Measurements from ENCODE around the gene COA8. TPM values are rescaled to one million over a fixed set of nuclear protein-coding genes. Genes with fewer than 3 reads are reported as not detected.

Gene COA8
- total and polyA plus RNA-seq, 9 of the 15 experiments (the other 6 are each of a cell fraction or from before 2014, with no cell fraction given), result 5.0 to 35.3 (median 25.7) TPM

DNA sequence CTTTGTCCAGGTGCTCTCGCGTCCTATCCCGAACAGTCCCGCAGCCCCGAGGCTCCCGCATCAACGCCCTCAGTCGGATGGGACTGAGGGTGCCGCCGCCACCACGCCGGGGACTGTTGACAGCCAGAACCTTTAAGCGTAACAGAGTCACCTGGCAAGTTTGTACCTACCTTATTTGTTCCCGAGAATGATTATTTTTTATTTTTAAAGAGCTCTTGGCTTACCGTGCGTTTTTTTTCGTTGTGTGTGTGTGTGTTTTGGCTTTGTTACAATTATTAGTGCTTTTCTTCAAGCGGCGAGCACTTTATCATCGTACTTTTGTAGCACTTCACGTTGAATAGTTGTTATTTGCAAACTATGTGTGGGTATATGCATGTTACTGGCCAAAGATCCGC is 463 bp downstream of the COA8 start:
- TF ChIP-seq SAP30 (IDR thresholded peaks at IDR 0.05; ENCODE audit: borderline replicate concordance, insufficient read depth, low read depth, low read length, poor library complexity, severe bottlenecking), result peak; percentile 33
- no peak for TF ChIP-seq MAFF (IDR thresholded peaks at IDR 0.05; ENCODE audit: low read length)
- TF ChIP-seq PHF20 (IDR thresholded peaks at IDR 0.05; ENCODE audit: partially characterized antibody), result peak; percentile 0
- no peak for TF ChIP-seq HEY1 (CRISPR knock-in tag; IDR thresholded peaks at IDR 0.05; ENCODE audit: borderline replicate concordance)
- TF ChIP-seq PYGO2 (tag; IDR thresholded peaks at IDR 0.05), result no peak
- no peak for TF ChIP-seq XRCC3 (IDR thresholded peaks at IDR 0.05)
- TF ChIP-seq, protein P1, sequence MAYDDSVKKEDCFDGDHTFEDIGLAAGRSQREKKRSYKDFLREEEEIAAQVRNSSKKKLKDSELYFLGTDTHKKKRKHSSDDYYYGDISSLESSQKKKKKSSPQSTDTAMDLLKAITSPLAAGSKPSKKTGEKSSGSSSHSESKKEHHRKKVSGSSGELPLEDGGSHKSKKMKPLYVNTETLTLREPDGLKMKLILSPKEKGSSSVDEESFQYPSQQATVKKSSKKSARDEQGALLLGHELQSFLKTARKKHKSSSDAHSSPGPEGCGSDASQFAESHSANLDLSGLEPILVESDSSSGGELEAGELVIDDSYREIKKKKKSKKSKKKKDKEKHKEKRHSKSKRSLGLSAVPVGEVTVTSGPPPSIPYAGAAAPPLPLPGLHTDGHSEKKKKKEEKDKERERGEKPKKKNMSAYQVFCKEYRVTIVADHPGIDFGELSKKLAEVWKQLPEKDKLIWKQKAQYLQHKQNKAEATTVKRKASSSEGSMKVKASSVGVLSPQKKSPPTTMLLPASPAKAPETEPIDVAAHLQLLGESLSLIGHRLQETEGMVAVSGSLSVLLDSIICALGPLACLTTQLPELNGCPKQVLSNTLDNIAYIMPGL (CRISPR knock-in tag; IDR thresholded peaks at IDR 0.05), result 0 out of 2 replicates have a peak, but pooled peaks have one; percentile 15
- TF ChIP-seq CSDE1 (IDR thresholded peaks at IDR 0.05), result no peak
- no peak for TF ChIP-seq ZNF282 (CRISPR knock-in tag; IDR thresholded peaks at IDR 0.05)
- TF ChIP-seq, protein P2, sequence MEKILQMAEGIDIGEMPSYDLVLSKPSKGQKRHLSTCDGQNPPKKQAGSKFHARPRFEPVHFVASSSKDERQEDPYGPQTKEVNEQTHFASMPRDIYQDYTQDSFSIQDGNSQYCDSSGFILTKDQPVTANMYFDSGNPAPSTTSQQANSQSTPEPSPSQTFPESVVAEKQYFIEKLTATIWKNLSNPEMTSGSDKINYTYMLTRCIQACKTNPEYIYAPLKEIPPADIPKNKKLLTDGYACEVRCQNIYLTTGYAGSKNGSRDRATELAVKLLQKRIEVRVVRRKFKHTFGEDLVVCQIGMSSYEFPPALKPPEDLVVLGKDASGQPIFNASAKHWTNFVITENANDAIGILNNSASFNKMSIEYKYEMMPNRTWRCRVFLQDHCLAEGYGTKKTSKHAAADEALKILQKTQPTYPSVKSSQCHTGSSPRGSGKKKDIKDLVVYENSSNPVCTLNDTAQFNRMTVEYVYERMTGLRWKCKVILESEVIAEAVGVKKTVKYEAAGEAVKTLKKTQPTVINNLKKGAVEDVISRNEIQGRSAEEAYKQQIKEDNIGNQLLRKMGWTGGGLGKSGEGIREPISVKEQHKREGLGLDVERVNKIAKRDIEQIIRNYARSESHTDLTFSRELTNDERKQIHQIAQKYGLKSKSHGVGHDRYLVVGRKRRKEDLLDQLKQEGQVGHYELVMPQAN (IDR thresholded peaks at IDR 0.05; ENCODE audit: borderline replicate concordance), result peak; percentile 73; the same call in 1 of the 2 replicates
- no peak for TF ChIP-seq U2AF2 (optimal IDR thresholded peaks at IDR 0.05; ENCODE audit: low read depth, low read length)
- no peak for TF ChIP-seq MITF (IDR thresholded peaks at IDR 0.05)
- no peak for TF ChIP-seq RAD51 (IDR thresholded peaks at IDR 0.05; ENCODE audit: borderline replicate concordance, low read depth)
- no peak for TF ChIP-seq HDAC2 (IDR thresholded peaks at IDR 0.05)
- no peak for TF ChIP-seq ZNF121 (CRISPR knock-in tag; conservative IDR thresholded peaks at IDR 0.05)
- no peak for TF ChIP-seq MYC (IDR thresholded peaks at IDR 0.05; ENCODE audit: low read depth, low read length)
- TF ChIP-seq MYC (CRISPR knock-in tag; IDR thresholded peaks at IDR 0.05; ENCODE audit: borderline replicate concordance, low read depth), result 0 out of 2 replicates have a peak, but pooled peaks have one; percentile 20
- no peak for TF ChIP-seq RFX1 (IDR thresholded peaks at IDR 0.05)
- FAIRE-seq, result no peak
- CTCF ChIA-PET (ENCODE audit: low intra/inter-chr PET ratio), result interaction anchor here (0.9 kb wide), 1 partner anchor 16 kb away, joined by 3 read pairs; no protein-coding TSS in a partner anchor

More for the DNA sequence above, 463 bp downstream of the COA8 start:
- Histone ChIP-seq H3K27ac (ENCODE audit: extremely low read depth, low read depth, low read length) (peak overlapping the region; percentile 96), H3K9me3 (replicated peaks; ENCODE audit: control insufficient read depth, insufficient read depth, low read depth, low read length) (no peaks in the 10 kb centered on the region), H3K27me3 (ENCODE audit: control insufficient read depth in 2 of 2, insufficient read depth in 2 of 2, low read length in 2 of 2) (no peaks in the 10 kb centered on the region), H3K79me2 (ENCODE audit: control insufficient read depth, insufficient read depth, low read length) (peaks cover 90% of the 10 kb centered on the region), H3K9me1 (ENCODE audit: control insufficient read depth, insufficient read depth, low read length) (no peaks in the 10 kb centered on the region), H3K4me1 (replicated peaks in 1 of 2; ENCODE audit: control insufficient read depth in 2 of 2, insufficient read depth in 2 of 2, low read length in 2 of 2) (peaks cover 3 to 5% of the 10 kb centered on the region in 2 experiments; a peak in 3 of 5 replicates), H3K4me2 (ENCODE audit: insufficient read depth, low read length) (peak overlapping the region; percentile 82), H3K4me3 (peak overlapping the region; percentile 93), H4K20me1 (replicated peaks; ENCODE audit: control insufficient read depth, insufficient read depth, low read length) (peaks cover 20% of the 10 kb centered on the region; the same call in 1 of the 2 replicates), H2AFZ (ENCODE audit: low read depth, low read length) (peak overlapping the region; percentile 88), H3K9ac (ENCODE audit: insufficient read depth in 1 of 2, low read depth in 2 of 2, low read length in 2 of 2) (peak overlapping the region; percentile 84 to 96), H3K36me3 (ENCODE audit: control insufficient read depth, insufficient read depth, low read length) (peaks cover 32% of the 10 kb centered on the region)
- POLR2A ChIA-PET, result no interaction called here
- DNase-seq (ENCODE audit: extremely low read depth in 1 of 4, low spot score in 3 of 4), result no peak
- WGBS (ENCODE audit: insufficient coverage, low coverage, missing lambda C conversion rate), result 0% methylated on average over 21 of the region's 22 CpGs
- intact Hi-C loops (cut with micrococcal nuclease) (loop anchor here (5.0 kb wide), 1 partner anchor 46 kb away; no protein-coding TSS in a partner anchor), in situ Hi-C loops (cut with MboI) (no loop called here)
- BruUV-seq (replicated peaks), result TSS peak; percentile 85
- no peak for ATAC-seq
